MCF 10A (cell line): ENCODE data around the gene ARHGAP15. TPM values are rescaled to one million over a fixed set of nuclear protein-coding genes. Genes with fewer than 3 reads are reported as not detected.

Source experiments
- BruUV-seq: library from RNA; stranded (reverse); fragments of 400-500 nt; replicated peaks from 2 replicates; lab custom pipeline; 2021; lab: Mats Ljungman, UMichigan
- CTCF ChIA-PET: fragments of 300-600 bp; sonication (Branson Sonifier 250); formaldehyde crosslinking; extraction: SDS; loops from one replicate; lab custom pipeline; 2021; ENCODE audit warnings: antibody characterized with exemption, inconsistent platforms; lab: Yijun Ruan, JAX
- POLR2A ChIA-PET: fragments of 300-600, 350-650 bp; sonication (Branson Sonifier 250); formaldehyde crosslinking; extraction: SDS; loops from one replicate; lab custom pipeline; 2020; ENCODE audit warnings: antibody characterized with exemption, inconsistent platforms; lab: Yijun Ruan, JAX
- DNase-seq: peaks from one replicate; pipeline ENCODE4 v3.0.0-alpha.2; 2018; ENCODE audit not compliant: unreplicated experiment
- H3K27ac Mint-ChIP-seq: one replicate; pipeline ENCODE4 v1.8.0; 2022; ENCODE audit warnings: mild to moderate bottlenecking, low read depth, mixed read lengths; ENCODE audit not compliant: unreplicated experiment
- H3K27me3 Mint-ChIP-seq: one replicate; pipeline ENCODE4 v1.8.0; 2022; ENCODE audit warnings: mixed read lengths; ENCODE audit not compliant: insufficient read depth, unreplicated experiment
- H3K36me3 Mint-ChIP-seq: one replicate; pipeline ENCODE4 v1.8.0; 2022; ENCODE audit warnings: mild to moderate bottlenecking, moderate library complexity, mixed read lengths; ENCODE audit not compliant: insufficient read depth, unreplicated experiment
- H3K4me1 Mint-ChIP-seq: one replicate; pipeline ENCODE4 v1.8.0; 2022; ENCODE audit warnings: mixed read lengths; ENCODE audit not compliant: insufficient read depth, unreplicated experiment
- H3K4me3 Mint-ChIP-seq: one replicate; pipeline ENCODE4 v1.8.0; 2022; ENCODE audit warnings: mild to moderate bottlenecking, moderate library complexity, mixed read lengths; ENCODE audit not compliant: unreplicated experiment
- H3K9me3 Mint-ChIP-seq: one replicate; pipeline ENCODE4 v1.8.0; 2022; ENCODE audit warnings: mixed read lengths; ENCODE audit not compliant: unreplicated experiment
- intact Hi-C: fragments of 100-400 bp; cut with micrococcal nuclease; formaldehyde crosslinking; loops from 2 replicates; pipeline ENCODE4 v1.14.1; 2022
- total RNA-seq: library from RNA; stranded (reverse); gene quantifications from 2 replicates; pipeline ENCODE4 v1.2.3, GENCODE V29; 2022
- TF ChIP-seq, protein P1 (sequence below): fragments of 200-600 bp; IDR thresholded peaks from one replicate; pipeline ENCODE4 v1.8.0; 2022; ENCODE audit warnings: antibody characterized with exemption, mild to moderate bottlenecking; ENCODE audit not compliant: unreplicated experiment

Gene ARHGAP15
- total RNA-seq, 1 experiment from 2014 or later: not detected

DNA sequence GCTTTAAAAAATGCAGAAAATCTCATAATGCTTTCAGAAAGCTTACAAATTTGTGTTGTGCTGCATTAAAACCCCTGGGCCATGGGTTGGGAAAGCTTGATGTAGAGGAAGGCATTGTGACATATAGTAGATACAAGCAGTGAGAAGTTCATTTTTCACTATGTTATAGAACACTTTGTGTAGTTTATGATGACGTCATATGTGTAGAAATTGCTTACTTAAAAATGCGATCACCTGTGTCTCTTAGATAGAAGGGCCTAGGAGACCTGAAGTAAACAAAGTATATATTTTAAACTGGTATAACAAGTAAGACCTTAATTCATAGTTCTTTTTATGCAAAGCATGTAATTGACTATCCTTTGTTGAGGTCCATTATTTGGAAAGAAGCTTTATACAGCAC lies 393.5 kb downstream of the ARHGAP15 start:
- H3K9me3 Mint-ChIP-seq: no peaks in the 10 kb centered on the region
- intact Hi-C loops: no loop called here
- H3K4me3 Mint-ChIP-seq: no peak overlapping the region
- H3K27ac Mint-ChIP-seq: no peak overlapping the region
- no peaks in the 10 kb centered on the region for H3K27me3 Mint-ChIP-seq
- CTCF ChIA-PET: interaction anchor here (0.5 to 0.6 kb wide), 2 partner anchors 204 to 1378 kb away, joined by 4 read pairs; no protein-coding TSS in a partner anchor
- BruUV-seq: no TSS peak
- TF ChIP-seq, protein P1, sequence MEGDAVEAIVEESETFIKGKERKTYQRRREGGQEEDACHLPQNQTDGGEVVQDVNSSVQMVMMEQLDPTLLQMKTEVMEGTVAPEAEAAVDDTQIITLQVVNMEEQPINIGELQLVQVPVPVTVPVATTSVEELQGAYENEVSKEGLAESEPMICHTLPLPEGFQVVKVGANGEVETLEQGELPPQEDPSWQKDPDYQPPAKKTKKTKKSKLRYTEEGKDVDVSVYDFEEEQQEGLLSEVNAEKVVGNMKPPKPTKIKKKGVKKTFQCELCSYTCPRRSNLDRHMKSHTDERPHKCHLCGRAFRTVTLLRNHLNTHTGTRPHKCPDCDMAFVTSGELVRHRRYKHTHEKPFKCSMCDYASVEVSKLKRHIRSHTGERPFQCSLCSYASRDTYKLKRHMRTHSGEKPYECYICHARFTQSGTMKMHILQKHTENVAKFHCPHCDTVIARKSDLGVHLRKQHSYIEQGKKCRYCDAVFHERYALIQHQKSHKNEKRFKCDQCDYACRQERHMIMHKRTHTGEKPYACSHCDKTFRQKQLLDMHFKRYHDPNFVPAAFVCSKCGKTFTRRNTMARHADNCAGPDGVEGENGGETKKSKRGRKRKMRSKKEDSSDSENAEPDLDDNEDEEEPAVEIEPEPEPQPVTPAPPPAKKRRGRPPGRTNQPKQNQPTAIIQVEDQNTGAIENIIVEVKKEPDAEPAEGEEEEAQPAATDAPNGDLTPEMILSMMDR: no peak
- no peaks in the 10 kb centered on the region for H3K36me3 Mint-ChIP-seq
- DNase-seq: no peak
- POLR2A ChIA-PET: no interaction called here
- H3K4me1 Mint-ChIP-seq: peaks cover 5% of the 10 kb centered on the region

DNA sequence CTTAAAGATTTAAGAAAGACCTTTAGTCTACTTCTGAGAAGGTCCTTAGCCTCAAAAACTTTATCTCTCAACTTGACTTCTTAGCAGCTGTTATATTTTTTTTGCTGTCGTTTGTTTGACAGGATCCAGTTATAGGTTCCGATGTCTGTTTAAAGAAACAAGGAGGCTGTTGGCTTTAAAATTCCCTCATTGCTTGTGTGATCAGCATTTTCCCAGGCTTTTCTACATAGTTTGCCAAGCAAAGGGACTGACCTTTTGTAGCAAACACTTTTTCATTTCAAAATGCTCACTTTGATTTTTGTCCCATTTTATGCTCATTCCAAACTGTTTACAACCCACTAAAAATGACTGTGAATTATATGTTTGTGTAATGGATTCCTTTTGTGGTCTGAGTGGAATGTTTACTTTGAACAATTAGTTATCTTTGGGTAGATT lies 394.9 kb downstream of the ARHGAP15 start:
- no peak overlapping the region for H3K27ac Mint-ChIP-seq

DNA sequence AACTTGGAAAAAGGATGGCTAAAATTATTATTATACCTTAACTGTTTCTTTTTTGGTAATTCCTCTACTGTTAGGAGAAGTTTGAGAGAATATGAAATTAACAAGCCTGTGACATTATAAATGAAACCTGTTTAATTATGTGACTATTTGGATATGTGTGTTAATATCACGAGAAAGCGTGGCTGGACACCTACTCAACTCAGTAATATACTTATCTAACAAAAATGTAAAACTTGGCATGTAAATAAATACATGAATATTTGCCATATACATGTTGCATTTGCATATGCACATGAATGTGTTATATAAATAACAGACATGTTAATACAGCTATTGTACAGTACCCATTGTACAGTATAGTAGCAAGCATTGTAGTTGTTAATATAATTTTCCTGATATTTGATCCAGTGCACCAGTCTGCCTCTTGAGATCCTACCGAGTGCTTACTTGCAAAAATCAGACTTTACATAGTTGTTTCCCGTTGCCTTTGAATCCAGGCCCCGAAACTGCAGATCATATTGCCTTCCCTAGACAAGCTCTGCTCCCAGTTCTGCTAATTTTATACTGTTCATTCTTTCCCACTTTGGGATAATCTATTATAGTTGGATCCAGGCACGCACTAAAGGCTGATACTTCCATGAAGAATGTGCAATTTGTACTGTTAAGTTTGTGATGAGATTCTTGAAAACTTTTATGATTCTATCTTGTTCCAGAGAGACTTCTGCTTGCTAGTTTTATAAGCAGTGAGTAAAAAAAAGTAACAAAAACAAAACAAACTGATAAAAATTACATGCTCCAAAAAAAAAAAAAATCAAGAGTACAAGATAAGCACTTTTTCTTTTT lies 395.6 kb downstream of the ARHGAP15 start:
- BruUV-seq: no TSS peak
- TF ChIP-seq, protein P1: no peak
- Mint-ChIP-seq H3K4me3 (no peak overlapping the region), H3K27me3 (no peaks in the 10 kb centered on the region), H3K27ac (no peak overlapping the region), H3K9me3 (no peaks in the 10 kb centered on the region), H3K36me3 (no peaks in the 10 kb centered on the region), H3K4me1 (peaks cover 5% of the 10 kb centered on the region)
- intact Hi-C loops: no loop called here
- ChIA-PET POLR2A (no interaction called here), CTCF (interaction anchor here (1.3 kb wide), 1 partner anchor 12 kb away, joined by 4 read pairs; no protein-coding TSS in a partner anchor)
- DNase-seq: no peak

More for the DNA sequence above, 394.9 kb downstream of the ARHGAP15 start:
- Mint-ChIP-seq H3K9me3 (no peaks in the 10 kb centered on the region), H3K4me3 (no peak overlapping the region), H3K36me3 (no peaks in the 10 kb centered on the region), H3K27me3 (no peaks in the 10 kb centered on the region), H3K4me1 (peaks cover 5% of the 10 kb centered on the region)
- no peak for DNase-seq
- BruUV-seq: no TSS peak
- TF ChIP-seq, protein P1: no peak
- CTCF ChIA-PET: no interaction called here
- intact Hi-C loops: no loop called here
- POLR2A ChIA-PET: no interaction called here

DNA sequence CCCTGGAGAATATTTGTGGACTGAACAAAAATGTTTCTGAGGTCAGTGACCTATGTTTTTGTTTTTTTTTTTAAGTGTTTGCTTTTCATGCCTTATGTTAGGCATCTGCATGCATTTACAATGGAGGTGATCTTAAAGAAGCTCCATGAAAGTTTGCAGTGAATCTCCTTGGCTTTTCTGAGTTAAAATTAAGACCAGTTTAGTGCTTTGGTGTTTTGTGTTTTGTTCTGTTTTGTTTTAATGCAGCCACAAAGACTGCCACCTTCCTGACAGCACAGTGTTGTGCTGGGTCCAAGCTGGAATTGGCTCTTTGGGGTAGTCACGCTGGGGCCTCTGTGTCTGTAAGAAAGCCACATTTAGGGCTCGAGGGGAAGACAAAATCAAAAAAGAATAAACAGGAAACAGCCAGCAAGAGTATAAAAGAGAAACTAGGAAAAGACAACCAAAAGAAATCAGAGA lies 396.2 kb downstream of the ARHGAP15 start:
- Mint-ChIP-seq H3K27ac (no peak overlapping the region), H3K4me1 (peaks cover 6% of the 10 kb centered on the region), H3K4me3 (no peak overlapping the region), H3K36me3 (no peaks in the 10 kb centered on the region), H3K9me3 (no peaks in the 10 kb centered on the region), H3K27me3 (no peaks in the 10 kb centered on the region)
- TF ChIP-seq, protein P1: no peak
- DNase-seq: no peak
- BruUV-seq: no TSS peak
- CTCF ChIA-PET: interaction anchor here (0.6 to 1.3 kb wide), 2 partner anchors 13 to 14 kb away, joined by 4 read pairs; no protein-coding TSS in a partner anchor
- POLR2A ChIA-PET: no interaction called here
- intact Hi-C loops: no loop called here
